GM12878 (cell line): ENCODE results near the gene MXD1. TPM values are rescaled to one million over a fixed set of nuclear protein-coding genes. Genes with fewer than 3 reads are reported as not detected.
A peak's percentile ranks its signal among the peaks of the same experiment; 100 is the strongest.

Experiments
- ATAC-seq: fragments of 200-7000 bp; cut with Tn5 transposase; 3 replicates; pipeline ENCODE4 v1.9.1; 2020; ENCODE audit warnings: mild to moderate bottlenecking, moderate library complexity
- BruUV-seq: library from RNA; stranded (reverse); fragments of 400-500 nt; replicated peaks from 2 replicates; lab custom pipeline; 2021; lab: Mats Ljungman, UMichigan
- CTCF ChIA-PET: fragments of 300-600 bp; sonication (Branson Sonifier 250); formaldehyde crosslinking; extraction: SDS; loops from one replicate; lab custom pipeline; 2021; ENCODE audit warnings: inconsistent platforms; lab: Yijun Ruan, JAX
- POLR2A ChIA-PET: fragments of 350-600 bp; formaldehyde crosslinking; extraction: SDS; loops from one replicate; lab custom pipeline; 2021; ENCODE audit warnings: inconsistent platforms; lab: Charles Lee
- RAD21 ChIA-PET: fragments of 300-600 bp; sonication (Branson Sonifier 250); formaldehyde crosslinking; loops from one replicate; lab custom pipeline; 2023; ENCODE audit warnings: antibody characterized with exemption; ENCODE audit not compliant: unreplicated experiment; lab: Charles Lee
- SMC1A ChIA-PET: fragments of 300-600 bp; sonication (Branson Sonifier 250); formaldehyde crosslinking; loops from one replicate; lab custom pipeline; 2023; ENCODE audit not compliant: unreplicated experiment, uncharacterized antibody; lab: Charles Lee
- DNase-seq: peaks from one replicate; pipeline ENCODE4 v3.0.0-alpha.2; 2011; ENCODE audit warnings: low read depth, low spot score
- FAIRE-seq: peaks from 3 replicates; lab custom pipeline; 2011; peaks lifted over from hg19 to GRCh38; lab: Jason Lieb, UNC
- H2AFZ ChIP-seq: 2 replicates; pipeline ENCODE4 v1.6.0; 2011; ENCODE audit warnings: low read depth, low read length, control low read depth; ENCODE audit not compliant: control insufficient read depth
- H3K27ac ChIP-seq: 2 replicates; pipeline ENCODE4 v1.5.1; 2011; ENCODE audit warnings: control low read depth; ENCODE audit not compliant: control insufficient read depth, insufficient read depth
- H3K27me3 ChIP-seq, 2 experiments: replicated peaks in 1 of 2; 2 replicates each; pipeline versions ENCODE4 v1.6.0 to v1.6.1; 2011; ENCODE audit warnings: low read length in 1 of 2; ENCODE audit not compliant: control insufficient read depth in 2 of 2, insufficient read depth in 2 of 2
- H3K36me3 ChIP-seq, 2 experiments: 2 replicates each; pipeline ENCODE4 v1.5.1; 2011; ENCODE audit warnings: low read length in 1 of 2; ENCODE audit not compliant: control insufficient read depth in 2 of 2, insufficient read depth in 2 of 2
- H3K4me1 ChIP-seq: 2 replicates; pipeline ENCODE4 v1.6.1; 2011; ENCODE audit warnings: mild to moderate bottlenecking, low read length, moderate library complexity, mixed read lengths; ENCODE audit not compliant: control insufficient read depth, insufficient read depth
- H3K4me2 ChIP-seq: 2 replicates; pipeline ENCODE4 v1.6.0; 2011; ENCODE audit warnings: control low read depth; ENCODE audit not compliant: control insufficient read depth, insufficient read depth
- H3K4me3 ChIP-seq: fragments of 200-600 bp; sonication (generic); 2 replicates; pipeline ENCODE4 v1.5.1; 2016
- H3K79me2 ChIP-seq: 2 replicates; pipeline ENCODE4 v1.6.0; 2011; ENCODE audit warnings: low read length; ENCODE audit not compliant: control insufficient read depth, insufficient read depth
- H3K9ac ChIP-seq: 2 replicates; pipeline ENCODE4 v1.8.0; 2011; ENCODE audit warnings: low read length, control low read depth, mixed read lengths; ENCODE audit not compliant: control insufficient read depth, insufficient read depth
- H3K9me3 ChIP-seq: replicated peaks from 3 replicates; pipeline ENCODE4 v1.5.1; 2011; ENCODE audit warnings: mild to moderate bottlenecking, low read length; ENCODE audit not compliant: control insufficient read depth, insufficient read depth
- H4K20me1 ChIP-seq: 2 replicates; pipeline ENCODE4 v1.6.0; 2011; ENCODE audit not compliant: control insufficient read depth, insufficient read depth
- ETV6 ChIP-seq, 2 experiments: fragments of 450-650 bp in 1 of 2; IDR thresholded peaks in 1 of 2; conservative IDR thresholded peaks in 1 of 2; 2 replicates each; pipeline ENCODE4 v1.6.1; 2014; ENCODE audit warnings: antibody characterized with exemption in 1 of 2, borderline replicate concordance in 1 of 2, low read depth in 1 of 2, mild to moderate bottlenecking in 1 of 2, moderate library complexity in 1 of 2
- EZH2 ChIP-seq: IDR thresholded peaks from 2 replicates; pipeline ENCODE4 v1.6.1; 2012; ENCODE audit warnings: low read depth, mild to moderate bottlenecking, control low read depth, inconsistent platforms, low read length, borderline replicate concordance; ENCODE audit not compliant: control insufficient read depth
- HDAC2 ChIP-seq: fragments of 200-600 bp; sonication (generic); IDR thresholded peaks from 2 replicates; pipeline ENCODE4 v1.6.1; 2017
- SIX5 ChIP-seq: IDR thresholded peaks from 2 replicates; pipeline ENCODE4 v1.6.1; 2011; ENCODE audit warnings: mild to moderate bottlenecking, low read depth, low read length, moderate library complexity; ENCODE audit not compliant: severe bottlenecking
- YY1 ChIP-seq: IDR thresholded peaks from 2 replicates; pipeline ENCODE4 v1.6.1; 2011; ENCODE audit warnings: low read depth, mild to moderate bottlenecking, low read length
- WGBS: methylation state at CpG from one replicate; pipeline ENCODE4 v1.1.6; 2016; ENCODE audit warnings: low lambda C conversion rate; ENCODE audit not compliant: insufficient replicate concordance, insufficient coverage; ENCODE audit errors: missing lambda C conversion rate; 5-methylcytosine and 5-hydroxymethylcytosine counted together
- in situ Hi-C: fragments of 300-500 bp; cut with MboI; formaldehyde crosslinking; loops from 9 replicates; pipeline ENCODE4 v1.14.3; 2018; ENCODE audit warnings: mixed read lengths
- intact Hi-C: fragments of 100-400 bp; cut with micrococcal nuclease; formaldehyde crosslinking; loops from one replicate; pipeline ENCODE4 v1.14.2; 2022; ENCODE audit not compliant: unreplicated experiment
- polyA plus RNA-seq, 11 experiments: library from polyadenylated mRNA; depleted of rRNA in 4 of 11; unstranded in 6 of 11; stranded (reverse) in 5 of 11; fragments of >200 nt; fragmentation: Nextera tagmentation in 4 of 11; fragmentation: Illumina TruSeq in 1 of 11; extraction: Ambion mirVana in 4 of 11; extraction: Trizol in 1 of 11; gene quantifications; 1 replicate in 1 of 11; 2 replicates in 10 of 11; pipeline versions ENCODE4 v1.2.1 to v1.2.3, GENCODE V29; 2011 to 2016; ENCODE audit warnings: inconsistent platforms in 2 of 11, missing spikeins in 2 of 11, low read depth in 1 of 11
- total RNA-seq, 4 experiments: library from RNA; depleted of rRNA in 3 of 4; stranded (reverse); fragments of >200 nt in 3 of 4; fragmentation: Illumina TruSeq in 1 of 4; extraction: Trizol in 1 of 4; gene quantifications; 2 replicates each; pipeline versions ENCODE4 v1.2.1 to v1.2.3, GENCODE V29; 2013 to 2021
- TF ChIP-seq, protein P1 (sequence below): fragments of 450-650 bp; IDR thresholded peaks from 2 replicates; pipeline ENCODE4 v1.6.1; 2017; ENCODE audit warnings: mild to moderate bottlenecking, moderate library complexity

MXD1 gene
- total and polyA plus RNA-seq, 10 of the 15 experiments (the other 5 are each of a cell fraction or from before 2014, with no cell fraction given), result 2.2 to 10.2 (median 3.3) TPM

DNA sequence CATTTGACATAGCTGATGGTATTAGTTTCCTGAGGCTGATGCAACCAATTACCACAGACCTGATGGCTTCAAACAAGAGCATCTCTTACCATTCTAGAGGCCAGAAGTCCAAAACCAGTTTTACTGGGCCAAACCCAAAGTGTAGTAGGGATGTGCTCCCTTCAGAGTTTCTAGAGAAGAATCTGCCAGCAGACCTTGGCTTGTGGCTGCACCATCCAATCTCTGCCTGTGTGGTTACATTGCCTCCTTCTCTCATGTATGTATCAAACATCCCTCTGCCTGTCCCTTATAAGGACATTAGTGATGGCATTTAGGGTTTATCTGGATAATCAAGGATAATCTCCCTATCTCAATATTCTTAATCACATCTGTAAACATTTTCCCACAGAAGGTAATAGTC, 25.6 kb upstream of the MXD1 start:
- RAD21 ChIA-PET, result no interaction called here

DNA sequence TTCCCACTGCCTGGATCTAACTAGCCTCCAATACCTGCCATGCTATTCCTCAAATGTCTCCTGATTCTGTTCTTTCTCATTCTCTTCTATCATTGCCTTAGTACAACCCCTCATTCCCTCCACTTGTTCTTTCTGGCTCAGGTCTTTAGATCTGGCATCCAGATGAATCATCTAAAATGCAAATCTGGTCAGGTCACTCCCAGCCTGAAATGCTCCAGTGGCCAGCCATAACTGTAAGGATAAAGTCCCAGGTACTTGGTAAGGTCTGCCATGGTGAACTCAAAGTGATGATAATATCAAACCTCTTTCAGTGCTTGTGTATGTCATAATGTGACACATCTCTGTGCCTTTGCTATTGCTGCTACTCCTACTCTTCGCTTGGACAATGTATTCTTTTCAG, 24.0 kb upstream of the MXD1 start:
- Histone ChIP-seq H3K27me3 (no peaks in the 10 kb centered on the region), H3K9ac (no peak overlapping the region), H3K36me3 (no peaks in the 10 kb centered on the region), H3K4me2 (no peak overlapping the region), H2AFZ (peak overlapping the region; percentile 25), H3K79me2 (peaks cover 19% of the 10 kb centered on the region), H3K9me3 (no peaks in the 10 kb centered on the region), H3K4me1 (0 out of 2 replicates have a peak, but pooled peaks cover 3% of the 10 kb centered on the region), H3K27ac (no peak overlapping the region), H4K20me1 (no peaks in the 10 kb centered on the region), H3K4me3 (no peak overlapping the region)
- no TSS peak for BruUV-seq
- DNase-seq (no peak), FAIRE-seq (no peak), ATAC-seq (no peak)
- RAD21 ChIA-PET, result interaction anchor here (0.6 to 0.7 kb wide), 2 partner anchors 19 to 54 kb away, joined by 3 read pairs; no protein-coding TSS in a partner anchor
- TF ChIP-seq SIX5 (no peak), HDAC2 (no peak)
- TF ChIP-seq, protein P1, sequence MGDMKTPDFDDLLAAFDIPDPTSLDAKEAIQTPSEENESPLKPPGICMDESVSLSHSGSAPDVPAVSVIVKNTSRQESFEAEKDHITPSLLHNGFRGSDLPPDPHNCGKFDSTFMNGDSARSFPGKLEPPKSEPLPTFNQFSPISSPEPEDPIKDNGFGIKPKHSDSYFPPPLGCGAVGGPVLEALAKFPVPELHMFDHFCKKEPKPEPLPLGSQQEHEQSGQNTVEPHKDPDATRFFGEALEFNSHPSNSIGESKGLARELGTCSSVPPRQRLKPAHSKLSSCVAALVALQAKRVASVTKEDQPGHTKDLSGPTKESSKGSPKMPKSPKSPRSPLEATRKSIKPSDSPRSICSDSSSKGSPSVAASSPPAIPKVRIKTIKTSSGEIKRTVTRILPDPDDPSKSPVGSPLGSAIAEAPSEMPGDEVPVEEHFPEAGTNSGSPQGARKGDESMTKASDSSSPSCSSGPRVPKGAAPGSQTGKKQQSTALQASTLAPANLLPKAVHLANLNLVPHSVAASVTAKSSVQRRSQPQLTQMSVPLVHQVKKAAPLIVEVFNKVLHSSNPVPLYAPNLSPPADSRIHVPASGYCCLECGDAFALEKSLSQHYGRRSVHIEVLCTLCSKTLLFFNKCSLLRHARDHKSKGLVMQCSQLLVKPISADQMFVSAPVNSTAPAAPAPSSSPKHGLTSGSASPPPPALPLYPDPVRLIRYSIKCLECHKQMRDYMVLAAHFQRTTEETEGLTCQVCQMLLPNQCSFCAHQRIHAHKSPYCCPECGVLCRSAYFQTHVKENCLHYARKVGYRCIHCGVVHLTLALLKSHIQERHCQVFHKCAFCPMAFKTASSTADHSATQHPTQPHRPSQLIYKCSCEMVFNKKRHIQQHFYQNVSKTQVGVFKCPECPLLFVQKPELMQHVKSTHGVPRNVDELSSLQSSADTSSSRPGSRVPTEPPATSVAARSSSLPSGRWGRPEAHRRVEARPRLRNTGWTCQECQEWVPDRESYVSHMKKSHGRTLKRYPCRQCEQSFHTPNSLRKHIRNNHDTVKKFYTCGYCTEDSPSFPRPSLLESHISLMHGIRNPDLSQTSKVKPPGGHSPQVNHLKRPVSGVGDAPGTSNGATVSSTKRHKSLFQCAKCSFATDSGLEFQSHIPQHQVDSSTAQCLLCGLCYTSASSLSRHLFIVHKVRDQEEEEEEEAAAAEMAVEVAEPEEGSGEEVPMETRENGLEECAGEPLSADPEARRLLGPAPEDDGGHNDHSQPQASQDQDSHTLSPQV, result no peak
- intact Hi-C loops, result no loop called here
- SMC1A ChIA-PET, result interaction anchor here (0.8 kb wide), 1 partner anchor 73 kb away, joined by 3 read pairs; no protein-coding TSS in a partner anchor
- POLR2A ChIA-PET, result interaction anchor here (0.8 to 1.1 kb wide), 2 partner anchors 24 to 33 kb away, joined by 3 read pairs; partner anchors contain the start of gene MXD1
- in situ Hi-C loops, result loop anchor here (10.0 kb wide), 1 partner anchor 166 kb away; no protein-coding TSS in a partner anchor
- CTCF ChIA-PET, result interaction anchor here (0.7 kb wide), 1 partner anchor 21 kb away, joined by 3 read pairs; no protein-coding TSS in a partner anchor
- whole genome bisulfite sequencing, result 0% methylated on average over 1 of the region's 1 CpG

More for the DNA sequence above, 25.6 kb upstream of the MXD1 start:
- H3K27me3 ChIP-seq, result no peaks in the 10 kb centered on the region
- intact Hi-C loops (no loop called here), in situ Hi-C loops (no loop called here)
- no peak overlapping the region for H3K9ac ChIP-seq
- TF ChIP-seq EZH2, result no peak
- no peak for TF ChIP-seq YY1
- TF ChIP-seq ETV6 (conservative IDR thresholded peaks at IDR 0.05 in 1 of 2, IDR thresholded peaks at IDR 0.05 in 1 of 2; ENCODE audit: borderline replicate concordance in 1 of 2, low read depth in 1 of 2), result no peak
- H3K36me3 ChIP-seq, result no peaks in the 10 kb centered on the region
- no peak for ATAC-seq
- no peaks in the 10 kb centered on the region for H4K20me1 ChIP-seq
- H3K4me2 ChIP-seq, result no peak overlapping the region
- H3K9me3 ChIP-seq, result no peaks in the 10 kb centered on the region
- peaks cover 6% of the 10 kb centered on the region for H3K79me2 ChIP-seq
- ChIA-PET CTCF (no interaction called here), POLR2A (no interaction called here), SMC1A (no interaction called here)
- no peak for FAIRE-seq
- no peak overlapping the region for H2AFZ ChIP-seq
- no peak overlapping the region for H3K4me3 ChIP-seq
- no TSS peak for BruUV-seq
- no peak overlapping the region for H3K27ac ChIP-seq
- DNase-seq, result no peak
- no peaks in the 10 kb centered on the region for H3K4me1 ChIP-seq
